IPS-18c (cell line): ENCODE data around the gene SV2A.
"Not testable (repeated sequence)": the region's sequence is repeated elsewhere in the genome, so short reads cannot be mapped to it uniquely, and the experiment has no call there.

Source experiments
- H3K4me3 ChIP-seq: 2 replicates; pipeline ENCODE4 v1.7.0; 2013; ENCODE audit warnings: low read depth, mild to moderate bottlenecking, low read length, moderate library complexity; ENCODE audit not compliant: insufficient read depth
- H3K9me3 ChIP-seq: one replicate; pipeline ENCODE4 v1.6.1; 2013; ENCODE audit warnings: mild to moderate bottlenecking, low read length, moderate library complexity; ENCODE audit not compliant: control insufficient read depth, insufficient read depth

SV2A gene

DNA sequence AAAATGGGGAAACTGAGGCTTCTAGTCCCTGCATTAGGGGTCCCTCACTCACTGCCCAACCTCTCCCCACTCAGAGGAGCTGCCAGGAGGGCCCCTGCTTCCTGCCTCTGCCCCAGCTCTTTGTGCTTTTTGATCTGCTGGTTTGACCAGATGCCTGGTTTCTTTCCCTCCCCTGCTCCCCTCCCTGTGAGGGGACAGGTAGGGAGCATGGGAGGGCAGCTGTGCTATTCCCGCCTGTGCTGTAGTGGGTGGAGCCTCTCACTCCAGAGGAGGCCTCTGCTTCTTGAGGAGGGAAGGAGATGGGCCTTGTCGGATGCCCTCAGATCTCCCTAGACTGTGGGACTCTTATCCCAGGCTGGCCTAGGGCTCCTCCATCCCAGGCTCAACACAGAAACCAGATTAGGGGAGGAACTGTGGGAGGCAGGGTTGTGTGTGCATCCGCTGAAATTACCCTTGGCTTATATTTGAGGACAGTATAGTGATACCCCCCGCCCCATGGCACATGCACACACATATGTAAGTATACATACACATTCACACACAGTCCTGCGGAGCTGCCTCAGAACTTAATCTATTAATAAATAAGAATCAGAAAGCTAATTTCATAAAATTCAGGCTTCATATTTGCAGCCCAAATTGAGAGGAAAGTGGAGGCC is 13.7 kb downstream of the SV2A start:
- Histone ChIP-seq H3K9me3 (no peaks in the 10 kb centered on the region), H3K4me3 (no peak overlapping the region)

DNA sequence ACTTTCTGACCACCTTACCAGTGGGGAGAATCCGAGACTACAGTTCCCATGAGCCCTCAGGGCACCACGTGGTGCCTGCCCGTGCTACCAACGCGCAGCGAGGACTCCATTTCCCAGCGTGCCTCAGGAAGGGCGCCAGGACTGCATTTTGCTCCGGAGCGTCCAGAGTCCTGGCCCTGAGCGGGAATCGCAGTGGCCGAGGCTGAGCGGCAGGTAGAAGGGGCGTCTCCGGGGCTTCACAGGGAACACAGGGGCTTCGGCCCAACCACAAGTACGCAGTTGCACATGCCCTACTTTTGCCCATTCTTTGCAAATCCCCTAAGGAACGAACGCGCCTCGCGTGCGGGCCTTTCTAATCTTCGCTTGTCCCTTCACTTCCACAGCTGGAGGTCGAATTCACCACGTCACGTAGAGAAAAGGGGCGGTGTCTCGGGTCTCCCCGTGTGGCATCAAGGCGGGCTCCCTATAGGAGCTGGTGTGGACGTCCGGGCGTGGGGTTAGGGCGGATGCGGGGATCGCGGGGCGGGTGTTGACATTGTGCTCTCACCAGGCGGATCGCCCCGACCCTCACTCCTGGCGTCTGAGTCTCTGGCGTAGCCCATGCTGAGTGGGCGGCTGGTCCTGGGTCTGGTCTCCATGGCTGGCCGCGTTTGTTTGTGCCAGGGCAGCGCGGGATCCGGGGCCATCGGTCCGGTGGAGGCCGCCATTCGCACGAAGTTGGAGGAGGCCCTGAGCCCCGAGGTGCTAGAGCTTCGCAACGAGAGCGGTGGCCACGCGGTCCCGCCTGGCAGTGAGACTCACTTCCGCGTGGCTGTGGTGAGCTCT is 18.0 kb downstream of the SV2A start, which contains the start of gene BOLA1:
TSS of gene BOLA1 (plus strand) at position 109 of the 825 bp plus-strand sequence. CDS start at position 601, 492 bp downstream.
- peak within 1 kb of the TSS; percentile 73 for H3K4me3 ChIP-seq
- no peaks in the 10 kb centered on the region for H3K9me3 ChIP-seq

DNA sequence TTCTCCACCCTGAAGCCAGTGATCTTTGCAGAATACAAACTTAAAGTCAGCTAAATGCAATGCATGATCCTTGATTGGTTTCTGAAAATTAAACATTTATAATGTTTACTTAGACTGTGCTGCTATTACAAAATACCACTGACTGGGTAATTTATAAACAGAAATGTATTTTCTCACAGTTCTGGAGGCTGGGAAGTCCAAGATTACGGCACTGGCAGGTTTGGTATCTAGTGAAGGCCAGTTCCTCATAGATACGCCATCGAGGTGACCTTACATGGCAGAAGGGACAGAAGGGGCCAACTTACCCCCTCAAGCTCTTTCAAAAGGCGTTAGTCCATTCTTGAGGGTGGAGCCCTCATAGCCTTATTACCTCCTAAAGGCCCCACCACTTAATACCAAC is 21.1 kb downstream of the SV2A start:
- no peaks in the 10 kb centered on the region for H3K9me3 ChIP-seq
- no peak overlapping the region for H3K4me3 ChIP-seq

DNA sequence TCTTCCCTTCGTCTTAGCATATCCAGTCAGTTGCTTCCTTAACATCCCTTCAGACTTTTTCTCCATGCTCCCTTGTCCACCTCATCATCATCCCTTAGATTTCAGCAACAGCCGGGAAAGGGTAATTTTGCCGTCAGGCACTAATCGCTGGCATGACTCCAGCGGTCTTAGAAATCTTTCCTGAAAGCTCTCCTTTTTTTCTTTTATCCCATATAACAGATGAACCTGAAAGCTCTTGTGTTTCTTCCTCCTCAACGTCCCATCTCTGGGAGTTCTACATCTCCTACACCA is 28.7 kb downstream of the SV2A start:
- Histone ChIP-seq H3K9me3 (no peaks in the 10 kb centered on the region), H3K4me3 (peak overlapping the region; percentile 60; the same call in 1 of the 2 replicates)

DNA sequence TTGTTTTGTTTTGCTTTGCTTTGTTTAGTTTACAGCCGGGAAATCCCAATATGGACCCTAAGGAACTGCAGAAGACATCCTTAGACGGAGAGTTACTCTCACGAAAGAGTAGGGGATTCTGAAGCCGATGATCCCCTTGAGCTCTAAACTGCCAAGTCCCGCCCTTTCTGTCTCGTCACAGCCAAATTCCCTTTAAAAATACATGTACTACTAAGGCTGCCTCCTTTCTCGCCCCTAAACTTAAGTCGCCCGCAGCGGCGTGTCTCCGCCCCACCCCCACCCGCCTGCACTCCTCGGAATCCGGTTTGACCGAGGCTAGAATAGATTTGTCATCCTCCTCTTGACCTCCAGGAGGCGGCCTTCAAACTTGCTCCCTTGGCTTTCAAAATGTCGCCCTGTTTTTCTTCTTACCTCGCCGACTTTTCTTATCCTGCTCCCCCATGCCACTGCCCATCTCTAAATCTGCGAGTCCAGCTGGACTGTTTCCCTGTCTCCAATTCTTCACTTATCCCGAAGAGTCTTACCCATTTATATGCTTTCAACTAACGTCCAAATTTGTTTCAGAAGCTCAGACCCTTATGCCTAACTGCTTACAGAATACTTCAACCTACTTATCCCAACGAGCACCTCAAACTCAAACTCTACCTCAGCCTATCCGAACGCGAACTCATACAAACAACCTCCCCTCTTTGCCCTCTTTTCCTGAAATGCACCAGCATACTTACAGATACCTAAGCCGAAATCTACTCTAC is 29.2 kb downstream of the SV2A start:
- peak overlapping the region; percentile 60; the same call in 1 of the 2 replicates for H3K4me3 ChIP-seq
- no peaks in the 10 kb centered on the region for H3K9me3 ChIP-seq

DNA sequence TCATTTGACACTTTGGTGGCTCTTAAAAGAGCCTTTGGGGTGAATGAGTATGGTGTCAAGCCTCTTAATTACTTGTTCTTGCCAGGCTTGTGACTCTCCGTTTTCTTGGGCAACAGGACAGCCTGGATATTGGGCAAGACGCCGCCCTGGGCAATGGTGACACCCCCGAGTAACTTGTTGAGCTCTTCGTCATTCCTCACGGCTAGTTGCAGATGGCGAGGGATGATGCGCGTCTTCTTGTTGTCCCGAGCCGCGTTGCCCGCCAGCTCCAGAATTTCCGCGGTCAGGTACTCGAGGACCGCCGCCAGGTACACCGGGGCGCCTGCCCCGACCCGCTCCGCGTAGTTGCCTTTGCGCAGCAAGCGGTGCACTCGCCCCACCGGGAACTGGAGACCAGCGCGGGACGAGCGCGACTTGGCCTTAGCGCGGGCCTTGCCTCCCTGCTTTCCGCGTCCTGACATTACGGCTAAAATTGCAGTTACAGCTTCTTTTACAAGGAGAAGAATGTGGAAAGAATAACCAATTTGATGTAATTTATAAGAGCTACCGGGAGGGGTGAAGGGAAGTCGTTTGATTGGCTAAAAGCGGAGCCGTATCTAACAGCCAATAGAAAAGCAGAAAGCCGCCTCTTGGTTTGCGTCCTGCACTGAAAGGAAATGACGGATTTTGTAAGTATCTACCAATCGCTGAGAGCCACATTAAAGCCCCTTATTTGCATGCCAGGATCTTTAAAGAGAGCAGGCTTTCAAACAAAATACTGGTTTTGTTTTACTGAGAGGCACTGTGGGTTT is 30.0 kb downstream of the SV2A start:
- no peaks in the 10 kb centered on the region for H3K9me3 ChIP-seq
- H3K4me3 ChIP-seq = peak overlapping the region; percentile 78

DNA sequence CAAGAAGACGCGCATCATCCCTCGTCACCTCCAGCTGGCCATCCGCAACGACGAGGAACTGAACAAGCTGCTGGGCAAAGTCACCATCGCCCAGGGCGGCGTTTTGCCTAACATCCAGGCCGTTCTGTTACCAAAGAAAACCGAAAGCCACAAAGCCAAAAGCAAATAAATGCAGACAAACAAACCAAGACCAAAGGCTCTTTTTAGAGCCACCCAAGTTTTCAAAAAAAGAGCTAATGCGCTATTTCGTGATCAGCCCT is 30.5 kb downstream of the SV2A start:
- peak overlapping the region; percentile 78 for H3K4me3 ChIP-seq
- not testable (repeated sequence) for H3K9me3 ChIP-seq

DNA sequence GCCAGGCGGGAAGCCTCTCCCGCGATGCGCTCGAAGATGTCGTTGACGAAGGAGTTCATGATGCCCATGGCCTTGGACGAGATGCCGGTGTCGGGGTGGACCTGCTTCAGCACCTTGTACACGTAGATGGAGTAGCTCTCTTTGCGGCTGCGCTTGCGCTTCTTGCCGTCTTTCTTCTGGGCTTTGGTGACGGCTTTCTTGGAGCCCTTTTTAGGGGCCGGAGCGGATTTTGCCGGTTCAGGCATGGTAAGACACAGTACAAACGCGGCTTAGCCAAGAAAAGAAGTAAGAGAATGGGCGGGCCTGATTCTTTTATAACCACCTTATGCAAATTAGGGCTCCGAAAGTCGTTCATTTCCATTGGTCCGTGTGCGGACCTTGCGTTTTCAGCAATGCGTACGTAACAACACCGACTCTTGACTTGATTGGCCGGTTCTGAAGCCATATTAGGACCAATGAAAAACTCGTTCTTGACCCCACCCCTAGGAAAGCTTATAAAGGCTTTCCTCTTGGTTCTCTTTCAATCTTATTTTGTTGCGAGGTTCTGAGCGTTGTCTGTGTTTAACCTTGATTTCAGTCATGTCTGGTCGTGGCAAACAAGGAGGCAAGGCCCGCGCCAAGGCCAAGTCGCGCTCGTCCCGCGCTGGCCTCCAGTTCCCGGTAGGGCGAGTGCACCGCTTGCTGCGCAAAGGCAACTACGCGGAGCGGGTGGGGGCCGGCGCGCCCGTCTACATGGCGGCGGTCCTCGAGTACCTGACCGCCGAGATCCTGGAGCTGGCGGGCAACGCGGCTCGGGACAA is 31.0 kb downstream of the SV2A start:
- H3K4me3 ChIP-seq = peak overlapping the region; percentile 78; the same call in 1 of the 2 replicates
- H3K9me3 ChIP-seq = no peaks in the 10 kb centered on the region

DNA sequence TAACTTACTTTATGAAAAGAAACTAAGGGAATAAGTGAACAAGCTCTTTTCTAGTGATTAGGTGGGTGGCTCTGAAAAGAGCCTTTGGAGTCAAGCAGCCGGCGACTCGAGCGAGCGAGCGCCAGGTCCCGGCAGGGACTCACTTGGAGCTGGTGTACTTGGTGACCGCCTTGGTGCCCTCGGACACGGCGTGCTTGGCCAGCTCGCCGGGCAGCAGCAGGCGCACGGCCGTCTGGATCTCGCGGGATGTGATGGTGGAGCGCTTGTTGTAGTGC is 31.6 kb downstream of the SV2A start:
- not testable (repeated sequence) for H3K9me3 ChIP-seq
- peak overlapping the region; percentile 72 for H3K4me3 ChIP-seq

DNA sequence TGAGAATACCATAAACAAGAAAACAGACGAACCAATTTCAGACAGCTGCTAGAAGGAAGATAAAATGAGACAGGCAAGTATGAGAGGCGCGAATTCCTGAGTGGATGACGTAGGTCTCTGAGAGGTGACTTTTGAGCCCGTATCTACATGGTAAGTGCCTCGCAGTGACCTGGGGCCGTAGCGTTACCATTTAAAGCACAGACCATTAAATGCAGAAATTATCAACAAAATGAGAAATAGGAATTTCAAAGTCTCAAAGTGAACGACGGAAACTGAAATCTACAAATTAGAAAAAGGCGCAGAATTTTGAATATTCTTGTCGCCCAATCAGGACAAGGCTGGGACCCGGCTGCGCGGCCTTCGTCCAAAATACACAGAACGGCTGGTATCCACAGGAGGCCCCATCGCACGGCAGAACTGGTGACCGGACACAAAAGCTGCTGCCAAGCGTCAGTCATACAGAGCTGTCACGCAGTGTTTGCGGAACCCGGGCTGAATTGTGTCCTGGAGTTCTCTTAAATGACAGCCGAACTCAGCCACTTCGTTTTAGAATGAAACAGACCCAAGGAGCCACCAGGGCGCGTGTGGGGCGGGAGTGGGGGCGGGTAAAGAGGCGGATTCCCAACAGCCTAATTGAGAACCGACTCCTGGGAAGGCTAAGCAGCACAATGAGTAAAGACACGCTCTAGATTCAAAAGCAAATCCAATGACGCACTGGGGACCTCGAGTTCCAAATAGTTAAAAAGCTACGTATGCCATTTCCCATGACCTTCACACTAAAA is 32.1 kb downstream of the SV2A start:
- H3K4me3 ChIP-seq = peak overlapping the region; percentile 72
- no peaks in the 10 kb centered on the region for H3K9me3 ChIP-seq

DNA sequence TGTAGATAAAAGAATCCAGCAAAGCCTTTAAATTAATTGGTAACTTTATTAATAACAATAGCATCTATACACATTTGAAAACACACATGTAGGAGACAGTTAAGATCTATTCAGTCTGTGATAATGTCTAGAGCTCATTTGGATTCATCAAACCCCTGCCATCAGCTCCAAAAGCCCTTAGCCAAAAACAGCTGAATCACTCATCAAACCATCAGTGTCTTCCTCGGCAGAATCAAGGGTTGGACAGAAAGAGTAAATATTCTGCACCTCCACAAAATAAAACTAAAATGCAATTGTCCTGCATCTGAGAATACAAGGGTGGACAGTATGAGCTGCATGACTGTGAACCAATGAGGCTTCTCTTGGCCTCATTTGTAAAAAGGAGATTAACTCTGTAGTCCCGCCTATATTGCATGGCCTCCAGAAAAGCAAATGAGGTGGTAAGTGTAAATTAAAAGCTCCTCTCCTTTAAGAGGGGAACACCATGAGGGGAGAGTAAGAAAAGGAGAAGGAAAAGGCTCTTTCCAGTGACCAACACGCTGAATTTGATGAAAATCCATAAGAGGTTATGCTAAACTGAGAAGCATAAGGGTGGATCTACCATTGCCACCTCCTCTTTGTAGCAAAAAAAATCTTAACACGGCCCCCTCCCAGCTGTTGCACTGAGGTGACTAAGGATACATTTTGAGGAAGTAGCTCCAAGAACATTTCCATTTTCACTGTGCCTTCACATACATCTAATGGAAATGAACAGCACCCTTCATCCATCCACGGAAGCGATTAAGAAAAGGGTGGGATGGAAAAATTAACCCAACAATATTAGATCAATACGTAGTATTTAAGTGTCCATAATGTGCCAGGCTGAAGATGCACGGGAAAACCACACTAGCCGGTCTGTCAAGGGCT is 33.0 kb downstream of the SV2A start:
- H3K4me3 ChIP-seq = peak overlapping the region; percentile 72
- H3K9me3 ChIP-seq = no peaks in the 10 kb centered on the region

DNA sequence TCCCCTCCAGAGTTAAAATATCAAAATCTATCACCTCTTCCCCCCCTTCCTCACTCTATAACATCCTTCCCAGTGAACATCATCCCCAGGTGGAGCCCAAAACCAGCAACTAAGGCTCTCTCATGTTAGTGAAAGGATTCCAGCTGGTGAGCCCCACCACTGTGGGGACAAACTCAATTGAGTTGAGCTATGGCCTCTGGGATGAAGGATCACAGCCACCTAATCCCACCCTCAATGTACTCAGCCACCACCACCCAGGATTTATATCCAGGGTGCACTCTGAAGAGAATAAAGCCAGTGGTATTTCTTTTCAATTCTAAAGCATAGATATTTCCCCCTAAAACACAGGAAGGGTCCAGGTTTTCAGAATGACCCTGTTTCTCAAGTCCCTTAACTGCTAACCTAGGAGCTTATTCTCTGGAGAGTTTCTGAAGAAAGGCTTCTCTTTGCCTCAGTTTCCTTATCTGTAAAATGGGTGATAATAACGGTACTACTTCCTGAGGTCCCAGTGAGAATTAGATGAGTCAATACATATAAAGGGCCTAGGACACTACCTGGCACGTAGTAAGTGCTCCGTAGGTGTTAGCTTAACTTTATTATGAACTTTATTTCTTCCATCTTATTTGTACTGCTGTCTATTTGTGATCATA is 33.9 kb downstream of the SV2A start:
- Histone ChIP-seq H3K4me3 (no peak overlapping the region), H3K9me3 (no peaks in the 10 kb centered on the region)

DNA sequence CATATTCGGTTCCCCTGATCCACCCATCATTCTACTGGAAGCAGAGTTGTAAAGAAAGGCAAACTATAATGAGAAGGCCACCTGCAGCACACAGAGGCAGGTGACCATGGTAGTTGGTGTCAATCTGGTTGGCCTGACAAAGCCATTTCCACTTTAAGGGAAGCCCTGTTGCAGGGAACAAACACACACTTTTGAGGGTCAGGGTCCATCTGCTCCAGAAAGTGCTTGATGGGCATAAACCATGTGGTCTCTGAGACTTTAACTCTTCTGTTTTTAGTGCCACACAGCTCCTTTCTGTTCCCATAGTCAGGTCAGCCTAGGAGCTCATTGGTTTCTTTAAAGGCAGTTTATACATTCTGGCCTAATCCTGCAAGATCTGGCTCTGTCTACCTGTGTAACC is 35.8 kb downstream of the SV2A start:
- Histone ChIP-seq H3K9me3 (no peaks in the 10 kb centered on the region), H3K4me3 (no peak overlapping the region)

DNA sequence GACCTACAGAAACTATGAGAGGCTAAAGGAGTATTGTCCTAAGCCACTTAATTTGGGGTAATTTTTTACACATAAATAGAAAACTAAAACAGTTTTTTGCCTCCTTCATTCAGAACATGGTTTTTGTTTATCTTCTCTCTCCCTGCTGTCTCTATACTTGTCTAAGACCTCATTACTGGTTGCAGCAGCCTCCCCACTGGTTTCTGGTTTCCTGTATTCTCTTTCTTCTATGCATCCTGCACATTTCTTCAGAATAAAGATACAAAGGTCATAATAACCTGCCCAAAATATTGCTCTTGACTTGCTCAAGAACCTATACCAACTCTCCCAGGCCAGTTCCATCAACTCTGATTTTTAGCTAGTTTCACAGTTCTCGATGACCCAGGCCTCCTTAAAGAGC is 38.1 kb downstream of the SV2A start:
- Histone ChIP-seq H3K9me3 (no peaks in the 10 kb centered on the region), H3K4me3 (no peak overlapping the region)
